Upper lobe of left lung (tissue), 6 donors: ENCODE data around the gene ARFGAP1. TPM values are rescaled to one million over a fixed set of nuclear protein-coding genes. Genes with fewer than 3 reads are reported as not detected.
A peak's percentile ranks its signal among the peaks of the same experiment; 100 is the strongest.

Experiments used
- ATAC-seq, 2 donors: fragments of 200-7000 bp; cut with Tn5 transposase; one replicate each; pipeline ENCODE4 v1.9.1; 2022; ENCODE audit warnings: mild to moderate bottlenecking in 2 of 2, moderate library complexity in 2 of 2; ENCODE audit not compliant: low FRiP score in 2 of 2
- DNase-seq, 2 donors: peaks; one replicate each; pipeline ENCODE4 v3.0.0-alpha.2; 2019 to 2020
- H3K27ac ChIP-seq, 4 donors: fragments of 200-600 bp; sonication (generic); one replicate each; pipeline ENCODE4 v1.5.1; 2016 to 2019
- H3K27me3 ChIP-seq, 4 donors: fragments of 200-600 bp; sonication (generic); one replicate each; pipeline ENCODE4 v1.5.1; 2017 to 2019
- H3K36me3 ChIP-seq, 4 donors: fragments of 200-600 bp; sonication (generic); one replicate each; pipeline ENCODE4 v1.5.1; 2016 to 2019
- H3K4me1 ChIP-seq, 4 donors: fragments of 200-600 bp; sonication (generic); one replicate each; pipeline ENCODE4 v1.5.1; 2018 to 2019
- H3K4me3 ChIP-seq, 4 donors: fragments of 200-600 bp; sonication (generic); one replicate each; pipeline ENCODE4 v1.5.1; 2017 to 2019; ENCODE audit warnings: mild to moderate bottlenecking in 2 of 4, moderate library complexity in 1 of 4
- H3K9me3 ChIP-seq, 4 donors: fragments of 200-600 bp; sonication (generic); one replicate each; pipeline ENCODE4 v1.5.1; 2018 to 2019
- CTCF ChIP-seq, 6 experiments: fragments of 450-650 bp in 4 of 6; fragments of 200-600 bp in 2 of 6; sonication (generic) in 2 of 6; IDR thresholded peaks; one replicate each; pipeline ENCODE4 v1.5.1; 2016 to 2019; ENCODE audit warnings: antibody characterized with exemption in 6 of 6
- EP300 ChIP-seq, 4 donors: sonication (generic); formaldehyde crosslinking; IDR thresholded peaks; one replicate each; pipeline ENCODE4 v1.5.1; 2017; ENCODE audit warnings: antibody characterized with exemption in 4 of 4, control low read depth in 2 of 4
- POLR2A ChIP-seq, 4 donors: fragments of 450-650 bp; IDR thresholded peaks; one replicate each; pipeline ENCODE4 v1.5.1; 2016 to 2017; ENCODE audit warnings: antibody characterized with exemption in 4 of 4, mild to moderate bottlenecking in 2 of 4
- POLR2AphosphoS5 ChIP-seq, 2 donors: sonication (generic); formaldehyde crosslinking; IDR thresholded peaks; one replicate each; pipeline ENCODE4 v1.5.1; 2017; ENCODE audit warnings: antibody characterized with exemption in 2 of 2
- WGBS, 2 donors: methylation state at CpG; one replicate each; pipeline ENCODE4 v1.1.5; 2017 to 2018; 5-methylcytosine and 5-hydroxymethylcytosine counted together
- total RNA-seq, 6 donors: library from RNA; depleted of rRNA in 4 of 6; stranded (reverse); fragments of >200 nt in 4 of 6; gene quantifications; one replicate each; pipeline versions ENCODE4 v1.1.0 to v1.2.1, GENCODE V29; 2016 to 2021
- donor health status: DM: no; HTN: no; CAD: no; lungs with moderate emphysema.
- donor health status: DM: no; HTN: yes; CAD: no; lungs with severe emphysema.

The ARFGAP1 gene
- total RNA-seq, 6 donors from 2014 or later, result 39.8 to 169 (median 84.7) TPM

- 40 to 47% methylated on average over 14 of the region's 14 CpGs for WGBS, 2 donors
- no peak for ATAC-seq
- TF ChIP-seq POLR2AphosphoS5 (IDR thresholded peaks at IDR 0.05) (no peak), EP300 (IDR thresholded peaks at IDR 0.05) (no peak), POLR2A (IDR thresholded peaks at IDR 0.05) (no peak), CTCF (IDR thresholded peaks at IDR 0.05) (no peak)
- Histone ChIP-seq H3K36me3 (no peaks in the 10 kb centered on the region), H3K4me1 (no peaks in the 10 kb centered on the region), H3K9me3 (no peaks in the 10 kb centered on the region), H3K27me3 (peaks cover 0 to 7% (median 0%) of the 10 kb centered on the region in 4 donors), H3K27ac (no peak overlapping the region), H3K4me3 (no peak overlapping the region)
- no peak for DNase-seq
These were observed 8.1 kb upstream of the ARFGAP1 start for GRCh38 chr20:63264519-63264918.

- Histone ChIP-seq H3K4me1 (no peaks in the 10 kb centered on the region), H3K27ac (no peak overlapping the region), H3K4me3 (no peak overlapping the region), H3K27me3 (peaks cover 0 to 4% (median 0%) of the 10 kb centered on the region in 4 donors), H3K36me3 (no peaks in the 10 kb centered on the region), H3K9me3 (no peaks in the 10 kb centered on the region)
- no peak for ATAC-seq
- no peak for TF ChIP-seq CTCF (IDR thresholded peaks at IDR 0.05)
- 54 to 71% methylated on average over 9 to 12 of the region's 12 CpGs for WGBS, 2 donors
- no peak for DNase-seq
These were observed 6.6 kb upstream of the ARFGAP1 start for GRCh38 chr20:63265891-63266515.

GRCh38 chr20:63267691-63268090 lies 4.9 kb upstream of the ARFGAP1 start:
- no peak overlapping the region for H3K4me3 ChIP-seq
- 55 to 74% methylated on average over 2 to 9 of the region's 9 CpGs for WGBS, 2 donors

GRCh38 chr20:63268256-63268655 lies 4.4 kb upstream of the ARFGAP1 start:
- no peak for TF ChIP-seq POLR2AphosphoS5 (IDR thresholded peaks at IDR 0.05)
- TF ChIP-seq CTCF (IDR thresholded peaks at IDR 0.05), result no peak
- no peak for TF ChIP-seq EP300 (IDR thresholded peaks at IDR 0.05)
- no peak for TF ChIP-seq POLR2A (IDR thresholded peaks at IDR 0.05)
- Histone ChIP-seq H3K36me3 (no peaks in the 10 kb centered on the region), H3K4me1 (peaks cover 6 to 11% (median 7%) of the 10 kb centered on the region in 4 donors), H3K4me3 (no peak overlapping the region), H3K27me3 (no peaks in the 10 kb centered on the region), H3K9me3 (no peaks in the 10 kb centered on the region), H3K27ac (no peak overlapping the region)
- 69 to 72% methylated on average over 6 to 7 of the region's 7 CpGs for WGBS, 2 donors
- DNase-seq (peak in 1 of 2 donors; percentile 8), ATAC-seq (no peak)

More at GRCh38 chr20:63267691-63268090, 4.9 kb upstream of the ARFGAP1 start:
- no peak for ATAC-seq
- peaks cover 6 to 9% (median 7%) of the 10 kb centered on the region in 4 donors for H3K4me1 ChIP-seq
- H3K27ac ChIP-seq, result no peak overlapping the region
- TF ChIP-seq CTCF (IDR thresholded peaks at IDR 0.05) (no peak), POLR2A (IDR thresholded peaks at IDR 0.05) (no peak), EP300 (IDR thresholded peaks at IDR 0.05) (no peak)
- peak in 1 of 2 donors; percentile 41 for DNase-seq
- H3K9me3 ChIP-seq, result no peaks in the 10 kb centered on the region
- no peaks in the 10 kb centered on the region for H3K36me3 ChIP-seq
- no peaks in the 10 kb centered on the region for H3K27me3 ChIP-seq
